Renal pelvis (tissue), 4 donors: ENCODE results near the gene ARSA. TPM values are rescaled to one million over a fixed set of nuclear protein-coding genes. Genes with fewer than 3 reads are reported as not detected.
A peak's percentile ranks its signal among the peaks of the same experiment; 100 is the strongest.

Experiments used
- DNase-seq: peaks from one replicate; pipeline ENCODE4 v3.0.0-alpha.2; 2013
- polyA plus RNA-seq, 3 donors: library from polyadenylated mRNA; unstranded; fragments of 120-200 nt; gene quantifications; one replicate each; pipeline ENCODE4 v1.2.1, GENCODE V29; 2013; ENCODE audit not compliant: insufficient read length in 3 of 3

Gene ARSA
- polyA plus RNA-seq, 3 donors, result 15.3 to 23.7 (median 20.4) TPM

GRCh38 chr22:50605613-50606074 is 22.3 kb downstream of the ARSA start:
- DNase-seq, result no peak

GRCh38 chr22:50605002-50605612 is 22.8 kb downstream of the ARSA start:
- DNase-seq, result no peak

- no peak for DNase-seq
Observed at GRCh38 chr22:50604256-50605001, 23.5 kb downstream of the ARSA start.

GRCh38 chr22:50603511-50604255 is 24.3 kb downstream of the ARSA start:
- DNase-seq, result no peak

GRCh38 chr22:50602338-50602700 is 25.6 kb downstream of the ARSA start:
- DNase-seq, result no peak

- DNase-seq, result no peak
Observed at GRCh38 chr22:50601669-50602337, 26.1 kb downstream of the ARSA start.

GRCh38 chr22:50600967-50601668 is 26.8 kb downstream of the ARSA start:
- DNase-seq, result no peak

- no peak for DNase-seq
Observed at GRCh38 chr22:50600538-50600937, 27.4 kb downstream of the ARSA start, which contains the start of gene MAPK8IP2. MAPK8IP2 (plus strand) TSS chr22:50600793; CDS start chr22:50600819, 26 bp downstream.

- DNase-seq, result peak; percentile 49
Observed at GRCh38 chr22:50599816-50600455, 28.0 kb downstream of the ARSA start.

- DNase-seq, result no peak
Observed at GRCh38 chr22:50597097-50597496, 30.9 kb downstream of the ARSA start.

- DNase-seq, result no peak
Observed at GRCh38 chr22:50595189-50595588, 32.8 kb downstream of the ARSA start.

- no peak for DNase-seq
Observed at GRCh38 chr22:50587407-50587806, 40.5 kb downstream of the ARSA start.

GRCh38 chr22:50586416-50586815 is 41.5 kb downstream of the ARSA start:
- DNase-seq, result no peak

- no peak for DNase-seq
Observed at GRCh38 chr22:50585781-50586180, 42.2 kb downstream of the ARSA start.

GRCh38 chr22:50585238-50585637 is 42.7 kb downstream of the ARSA start:
- no peak for DNase-seq

- no peak for DNase-seq
Observed at GRCh38 chr22:50584106-50585096, 43.6 kb downstream of the ARSA start.

GRCh38 chr22:50583294-50583861 is 44.6 kb downstream of the ARSA start:
- DNase-seq, result no peak

- peak; percentile 98 for DNase-seq
Observed at GRCh38 chr22:50582493-50583293, 45.3 kb downstream of the ARSA start, which contains the start of gene CHKB. CHKB (minus strand) TSS chr22:50582849; CDS start chr22:50582781, 68 bp downstream.
